Measurements from ENCODE around the gene ADH1C.
"Not testable (repeated sequence)": the region's sequence is repeated elsewhere in the genome, so short reads cannot be mapped to it uniquely, and the experiment has no call there.

ADH1C gene

GRCh38 chr4:99352602-99353537, at the start of gene ADH1C:
Gene ADH1C, minus strand, starts transcription at chr4:99352746. Its CDS starts 71 bp downstream, at chr4:99352675.
- no peak for DNase-seq

GRCh38 chr4:99400831-99401230, 48.3 kb upstream of the ADH1C start:
- DNase-seq, result no peak

GRCh38 chr4:99399017-99399416, 46.5 kb upstream of the ADH1C start:
- no peak for DNase-seq

- DNase-seq, result no peak
Measured at GRCh38 chr4:99395595-99396364, 43.2 kb upstream of the ADH1C start.

- no peak for DNase-seq
Measured at GRCh38 chr4:99394896-99395295, 42.4 kb upstream of the ADH1C start.

- no peak for DNase-seq
Measured at GRCh38 chr4:99390055-99390454, 37.5 kb upstream of the ADH1C start.

- no peak for DNase-seq
Measured at GRCh38 chr4:99389606-99390005, 37.1 kb upstream of the ADH1C start.

GRCh38 chr4:99383833-99384392, 31.4 kb upstream of the ADH1C start:
- no peak for DNase-seq

GRCh38 chr4:99383399-99383798, 30.9 kb upstream of the ADH1C start:
- no peak for DNase-seq

GRCh38 chr4:99382745-99383360, 30.3 kb upstream of the ADH1C start:
- DNase-seq, result no peak

GRCh38 chr4:99381588-99382175, 29.1 kb upstream of the ADH1C start:
- DNase-seq, result no peak

GRCh38 chr4:99379571-99379970, 27.0 kb upstream of the ADH1C start:
- DNase-seq, result no peak

- no peak for DNase-seq
Measured at GRCh38 chr4:99378876-99379275, 26.3 kb upstream of the ADH1C start.

GRCh38 chr4:99377341-99377740, 24.8 kb upstream of the ADH1C start:
- not testable (repeated sequence) for DNase-seq

- DNase-seq, result not testable (repeated sequence)
Measured at GRCh38 chr4:99372464-99372863, 19.9 kb upstream of the ADH1C start.

- DNase-seq, result not testable (repeated sequence)
Measured at GRCh38 chr4:99367817-99368216, 15.3 kb upstream of the ADH1C start.

GRCh38 chr4:99366491-99366890, 13.9 kb upstream of the ADH1C start:
- DNase-seq, result no peak

- DNase-seq, result no peak
Measured at GRCh38 chr4:99362768-99363167, 10.2 kb upstream of the ADH1C start.

- no peak for DNase-seq
Measured at GRCh38 chr4:99361899-99362275, 9.3 kb upstream of the ADH1C start.

GRCh38 chr4:99361268-99361898, 8.8 kb upstream of the ADH1C start:
- no peak for DNase-seq

GRCh38 chr4:99359480-99360204, 7.1 kb upstream of the ADH1C start:
- DNase-seq, result no peak

GRCh38 chr4:99357948-99358347, 5.4 kb upstream of the ADH1C start:
- no peak for DNase-seq
